PC-3 (cell line): Measurements from ENCODE around the gene ZFPL1. TPM values are rescaled to one million over a fixed set of nuclear protein-coding genes. Genes with fewer than 3 reads are reported as not detected.

Experiments
- ATAC-seq: fragments of 200-7000 bp; cut with Tn5 transposase; 2 replicates; pipeline ENCODE4 v1.9.1; 2020; ENCODE audit warnings: mild to moderate bottlenecking, moderate library complexity
- BruUV-seq: library from RNA; stranded (reverse); fragments of 400-500 nt; replicated peaks from 2 replicates; lab custom pipeline; 2021; lab: Mats Ljungman, UMichigan
- CTCF ChIA-PET: fragments of 300-600 bp; sonication (Branson Sonifier 250); formaldehyde crosslinking; loops from one replicate; lab custom pipeline; 2022; ENCODE audit warnings: antibody characterized with exemption; lab: Charles Lee
- POLR2A ChIA-PET: fragments of 300-600 bp; sonication (Branson Sonifier 250); formaldehyde crosslinking; loops from one replicate; lab custom pipeline; 2022; ENCODE audit warnings: antibody characterized with exemption; ENCODE audit not compliant: unreplicated experiment; lab: Charles Lee
- DNase-seq: peaks from one replicate; pipeline ENCODE4 v3.0.0-alpha.2; 2015
- H2AFZ ChIP-seq: fragments of 300-600 bp; sonication (generic); 2 replicates; pipeline ENCODE4 v1.6.0; 2016; ENCODE audit warnings: antibody characterized with exemption, low read length
- H3F3A ChIP-seq: fragments of 300-600 bp; sonication (generic); one replicate; pipeline ENCODE4 v1.6.0; 2017; ENCODE audit warnings: antibody characterized with exemption, low read length, control low read depth, mild to moderate bottlenecking; ENCODE audit not compliant: unreplicated experiment
- H3K27ac ChIP-seq: fragments of 300-600 bp; sonication (generic); 2 replicates; pipeline ENCODE4 v1.5.1; 2016; ENCODE audit warnings: mild to moderate bottlenecking, low read length
- H3K27me3 ChIP-seq: fragments of 300-600 bp; sonication (generic); 2 replicates; pipeline ENCODE4 v1.6.1; 2016; ENCODE audit warnings: low read length, mixed read lengths
- H3K36me3 ChIP-seq: fragments of 300-600 bp; sonication (generic); 2 replicates; pipeline ENCODE4 v1.6.1; 2016; ENCODE audit warnings: low read depth, mixed run types, low read length, mixed read lengths
- H3K4me1 ChIP-seq: fragments of 300-600 bp; sonication (generic); 2 replicates; pipeline ENCODE4 v1.5.1; 2016; ENCODE audit warnings: low read length; ENCODE audit not compliant: insufficient read depth
- H3K4me2 ChIP-seq: fragments of 300-600 bp; sonication (generic); 2 replicates; pipeline ENCODE4 v1.6.0; 2016; ENCODE audit warnings: low read length
- H3K4me3 ChIP-seq: fragments of 300-600 bp; sonication (generic); 2 replicates; pipeline ENCODE4 v1.5.1; 2016; ENCODE audit warnings: mild to moderate bottlenecking, low read length, mixed read lengths
- H3K79me2 ChIP-seq: fragments of 300-600 bp; sonication (generic); 2 replicates; pipeline ENCODE4 v1.6.1; 2017; ENCODE audit warnings: low read length, mixed read lengths
- H3K9ac ChIP-seq: fragments of 300-600 bp; sonication (generic); 2 replicates; pipeline ENCODE4 v1.6.0; 2016; ENCODE audit warnings: mild to moderate bottlenecking, low read length
- H3K9me2 ChIP-seq: fragments of 300-600 bp; sonication (generic); replicated peaks from 2 replicates; pipeline ENCODE4 v1.6.1; 2016; ENCODE audit warnings: mixed run types, low read length, mixed read lengths
- H3K9me3 ChIP-seq: fragments of 300-600 bp; sonication (generic); 2 replicates; pipeline ENCODE4 v1.6.1; 2016; ENCODE audit warnings: low read length, mixed read lengths
- H4K20me1 ChIP-seq: fragments of 300-600 bp; sonication (generic); 2 replicates; pipeline ENCODE4 v1.6.1; 2016; ENCODE audit warnings: low read length, mixed read lengths
- CTCF ChIP-seq: fragments of 300-600 bp; sonication (generic); conservative IDR thresholded peaks from 2 replicates; pipeline ENCODE4 v1.5.1; 2017; ENCODE audit warnings: antibody characterized with exemption, low read depth, mild to moderate bottlenecking, low read length
- EZH2 ChIP-seq: fragments of 300-600 bp; sonication (generic); IDR thresholded peaks from one replicate; pipeline ENCODE4 v1.6.1; 2017; ENCODE audit warnings: antibody characterized with exemption, mild to moderate bottlenecking, low read length; ENCODE audit not compliant: unreplicated experiment
- EZH2phosphoT487 ChIP-seq: fragments of 300-600 bp; sonication (generic); IDR thresholded peaks from 2 replicates; pipeline ENCODE4 v1.6.1; 2018; ENCODE audit warnings: mild to moderate bottlenecking, antibody characterized with exemption, low read length, borderline replicate concordance
- intact Hi-C: fragments of 100-400 bp; cut with micrococcal nuclease; formaldehyde crosslinking; loops from 2 replicates; pipeline ENCODE4 v1.9.0; 2023
- total RNA-seq: library from RNA; depleted of rRNA; stranded (reverse); fragments of >200 nt; gene quantifications from 2 replicates; pipeline ENCODE4 v1.2.3, GENCODE V29; 2014

The ZFPL1 gene
- total RNA-seq, 1 experiment from 2014 or later = 103 TPM

GRCh38 chr11:65043881-65044501 lies 40.0 kb upstream of the ZFPL1 start:
- peak; percentile 84 for DNase-seq
- POLR2A ChIA-PET = no interaction called here

GRCh38 chr11:65045061-65045460 lies 39.0 kb upstream of the ZFPL1 start:
- no peak overlapping the region for H3K9ac ChIP-seq
- no peak for DNase-seq
- BruUV-seq = no TSS peak
- ATAC-seq = no peak
- H3K36me3 ChIP-seq = peaks cover 16% of the 10 kb centered on the region
- POLR2A ChIA-PET = interaction anchor here (0.7 kb wide), 1 partner anchor 617 kb away, joined by 3 read pairs; no protein-coding TSS in a partner anchor
- no peaks in the 10 kb centered on the region for H3K9me3 ChIP-seq
- H3K27me3 ChIP-seq = no peaks in the 10 kb centered on the region
- CTCF ChIA-PET = no interaction called here
- TF ChIP-seq CTCF (no peak), EZH2 (no peak), EZH2phosphoT487 (no peak)
- intact Hi-C loops = no loop called here
- H3K4me1 ChIP-seq = peaks cover 31% of the 10 kb centered on the region
- H3K27ac ChIP-seq = no peak overlapping the region
- no peak overlapping the region for H2AFZ ChIP-seq
- H3K4me2 ChIP-seq = no peak overlapping the region
- H4K20me1 ChIP-seq = peaks cover 5% of the 10 kb centered on the region; the same call in 1 of the 2 replicates
- H3F3A ChIP-seq = peaks cover 3% of the 10 kb centered on the region
- H3K9me2 ChIP-seq = no peaks in the 10 kb centered on the region
- peaks cover 35% of the 10 kb centered on the region for H3K79me2 ChIP-seq
- H3K4me3 ChIP-seq = no peak overlapping the region

More at GRCh38 chr11:65043881-65044501, 40.0 kb upstream of the ZFPL1 start:
- no peak for TF ChIP-seq CTCF
- no peak for TF ChIP-seq EZH2
- intact Hi-C loops = loop anchor here (2.0 kb wide), 1 partner anchor 41 kb away; the partner anchor contains the start of genes CDCA5 and ZFPL1
- Histone ChIP-seq H4K20me1 (peaks cover 5% of the 10 kb centered on the region; the same call in 1 of the 2 replicates), H3K27ac (peak overlapping the region; percentile 43), H3F3A (peaks cover 3% of the 10 kb centered on the region), H2AFZ (no peak overlapping the region), H3K36me3 (peaks cover 16% of the 10 kb centered on the region), H3K79me2 (peaks cover 35% of the 10 kb centered on the region), H3K27me3 (no peaks in the 10 kb centered on the region), H3K9me2 (no peaks in the 10 kb centered on the region), H3K4me1 (peaks cover 35% of the 10 kb centered on the region), H3K9ac (no peak overlapping the region), H3K9me3 (no peaks in the 10 kb centered on the region), H3K4me2 (peak overlapping the region; percentile 98), H3K4me3 (peak overlapping the region; percentile 97; the same call in 1 of the 2 replicates)
- CTCF ChIA-PET = no interaction called here
- no TSS peak for BruUV-seq
- peak; percentile 9 for ATAC-seq

GRCh38 chr11:65045728-65046127 lies 38.3 kb upstream of the ZFPL1 start:
- no peak overlapping the region for H3K27ac ChIP-seq
- ChIA-PET POLR2A (no interaction called here), CTCF (no interaction called here)
- no peak for ATAC-seq
- TF ChIP-seq EZH2phosphoT487 (no peak), EZH2 (no peak), CTCF (no peak)
- H3K9me3 ChIP-seq = no peaks in the 10 kb centered on the region
- no peak overlapping the region for H3K4me2 ChIP-seq
- no peaks in the 10 kb centered on the region for H3K9me2 ChIP-seq
- intact Hi-C loops = no loop called here
- H3K79me2 ChIP-seq = peaks cover 35% of the 10 kb centered on the region
- H3K4me1 ChIP-seq = peaks cover 25% of the 10 kb centered on the region
- no peak overlapping the region for H3K4me3 ChIP-seq
- no peaks in the 10 kb centered on the region for H3K27me3 ChIP-seq
- no peak overlapping the region for H2AFZ ChIP-seq
- H4K20me1 ChIP-seq = peaks cover 5% of the 10 kb centered on the region; the same call in 1 of the 2 replicates
- peaks cover 16% of the 10 kb centered on the region for H3K36me3 ChIP-seq
- no TSS peak for BruUV-seq
- H3K9ac ChIP-seq = no peak overlapping the region
- DNase-seq = no peak
- H3F3A ChIP-seq = no peaks in the 10 kb centered on the region
